Measurements from ENCODE around the gene BMP6.

Gene BMP6

GRCh38 chr6:7725849-7726415, at the start of gene BMP6:
Gene BMP6, plus strand, starts transcription at chr6:7726099. Its CDS starts 857 bp downstream, at chr6:7726956.
- peak; percentile 97 for DNase-seq

GRCh38 chr6:7677229-7677628, 48.7 kb upstream of the BMP6 start:
- DNase-seq: no peak

GRCh38 chr6:7680393-7681075, 45.4 kb upstream of the BMP6 start:
- no peak for DNase-seq

- no peak for DNase-seq
Observed at GRCh38 chr6:7681449-7681848, 44.5 kb upstream of the BMP6 start.

- DNase-seq: no peak
Observed at GRCh38 chr6:7684076-7684475, 41.8 kb upstream of the BMP6 start.

GRCh38 chr6:7684843-7685242, 41.1 kb upstream of the BMP6 start:
- peak; percentile 81 for DNase-seq

- peak; percentile 69 for DNase-seq
Observed at GRCh38 chr6:7685276-7685675, 40.6 kb upstream of the BMP6 start.

- peak; percentile 71 for DNase-seq
Observed at GRCh38 chr6:7687145-7688111, 38.5 kb upstream of the BMP6 start.

- no peak for DNase-seq
Observed at GRCh38 chr6:7691021-7691420, 34.9 kb upstream of the BMP6 start.

- DNase-seq: peak; percentile 60
Observed at GRCh38 chr6:7691675-7692452, 34.0 kb upstream of the BMP6 start.

- DNase-seq: peak; percentile 60
Observed at GRCh38 chr6:7692453-7692784, 33.5 kb upstream of the BMP6 start.

- DNase-seq: no peak
Observed at GRCh38 chr6:7693827-7694226, 32.1 kb upstream of the BMP6 start.

- DNase-seq: no peak
Observed at GRCh38 chr6:7696061-7696460, 29.8 kb upstream of the BMP6 start.

- DNase-seq: no peak
Observed at GRCh38 chr6:7697432-7697819, 28.5 kb upstream of the BMP6 start.

- DNase-seq: no peak
Observed at GRCh38 chr6:7697820-7698623, 27.9 kb upstream of the BMP6 start.

GRCh38 chr6:7701212-7701834, 24.6 kb upstream of the BMP6 start:
- DNase-seq: no peak

GRCh38 chr6:7703148-7703680, 22.7 kb upstream of the BMP6 start:
- DNase-seq: no peak

- no peak for DNase-seq
Observed at GRCh38 chr6:7705483-7705882, 20.4 kb upstream of the BMP6 start.

GRCh38 chr6:7706269-7706668, 19.6 kb upstream of the BMP6 start:
- DNase-seq: no peak

- no peak for DNase-seq
Observed at GRCh38 chr6:7707787-7708186, 18.1 kb upstream of the BMP6 start.

- DNase-seq: no peak
Observed at GRCh38 chr6:7719364-7719850, 6.5 kb upstream of the BMP6 start.

Measured in DMS53 (cell line).